GM19324 (cell line): Measurements from ENCODE around the gene IL17F.

Experiments
- ATAC-seq: cut with Tn5 transposase; IDR thresholded peaks from one replicate; pipeline ENCODE4 v1.9.1; 2021; ENCODE audit warnings: mild to moderate bottlenecking, moderate library complexity; ENCODE audit not compliant: unreplicated experiment, low FRiP score

IL17F gene

DNA sequence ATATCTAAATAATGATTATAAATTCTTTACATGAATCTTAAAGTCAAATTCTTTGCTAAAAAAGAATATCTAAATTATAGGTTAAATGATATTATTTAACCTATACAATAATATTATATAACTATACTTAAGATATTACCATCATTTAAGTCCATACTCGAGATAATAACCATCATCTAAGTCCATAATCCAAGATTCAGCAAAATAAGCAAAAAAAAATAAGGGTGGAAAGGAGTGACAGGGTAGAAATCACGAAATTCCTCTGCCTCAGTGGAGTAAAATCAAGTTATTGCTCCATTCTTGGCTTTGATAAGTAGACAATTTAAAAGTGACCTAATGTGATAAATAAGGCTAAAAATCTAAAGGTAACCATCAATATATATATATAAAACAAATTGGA is 48.4 kb downstream of the IL17F start:
- ATAC-seq: no peak

GRCh38 chr6:52191824-52192223 is 52.5 kb downstream of the IL17F start:
- ATAC-seq: no peak

GRCh38 chr6:52190409-52190808 is 53.9 kb downstream of the IL17F start:
- ATAC-seq: no peak

GRCh38 chr6:52189974-52190373 is 54.3 kb downstream of the IL17F start:
- no peak for ATAC-seq

DNA sequence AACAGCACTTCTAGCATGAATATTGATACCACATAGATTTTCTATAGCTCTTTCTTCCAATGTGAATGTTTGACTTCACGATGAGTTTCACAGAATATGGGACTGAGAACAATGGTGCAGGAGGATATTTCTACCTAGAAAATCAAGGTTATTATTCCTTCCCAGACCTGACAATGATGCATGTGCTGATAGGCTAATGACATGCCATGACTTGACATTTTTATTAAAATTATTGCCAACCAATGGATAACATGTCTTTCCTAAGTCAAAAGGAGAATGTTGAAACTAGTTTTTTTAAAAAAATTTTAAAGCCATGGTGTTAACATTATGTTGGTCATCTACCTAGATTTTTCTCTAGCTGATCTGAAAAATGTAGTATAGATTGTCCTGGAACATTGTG is 57.2 kb downstream of the IL17F start:
- ATAC-seq: no peak
